Right ventricle myocardium superior (tissue), 1 donor: Measurements from ENCODE around the gene S1PR2. TPM values are rescaled to one million over a fixed set of nuclear protein-coding genes. Genes with fewer than 3 reads are reported as not detected.
"Not testable (repeated sequence)": the region's sequence is repeated elsewhere in the genome, so short reads cannot be mapped to it uniquely, and the experiment has no call there.

ENCODE experiments used
- ATAC-seq: fragments of 200-7000 bp; cut with Tn5 transposase; one replicate; pipeline ENCODE4 v1.9.1; 2020; ENCODE audit warnings: mild to moderate bottlenecking; ENCODE audit not compliant: poor library complexity
- DNase-seq: peaks from one replicate; pipeline ENCODE4 v3.0.0-alpha.2; 2020
- intact Hi-C: fragments of 100-400 bp; cut with DNase I; formaldehyde crosslinking; loops from one replicate; pipeline ENCODE4 v1.11.2; 2022
- total RNA-seq: library from RNA; stranded (reverse); fragmentation: NEBNext Ultra II Directional; extraction: Animal tissue kit (Norgen Biotek cat#: 25700); gene quantifications from one replicate; pipeline ENCODE4 v1.2.1, GENCODE V29; 2021
- donor health status: DM: no; HTN: yes; CAD: no; lungs with severe emphysema.

S1PR2 gene
- total RNA-seq, 1 donor from 2014 or later = 5.9 TPM

- DNase-seq = no peak
- ATAC-seq = no peak
- intact Hi-C loops = no loop called here
Measured at GRCh38 chr19:10203686-10204085, 27.4 kb downstream of the S1PR2 start.

- ATAC-seq = no peak
- intact Hi-C loops = no loop called here
- DNase-seq = no peak
Measured at GRCh38 chr19:10201176-10201575, 30.0 kb downstream of the S1PR2 start.

GRCh38 chr19:10200101-10200500, 31.0 kb downstream of the S1PR2 start:
- DNase-seq, intact Hi-C loops, ATAC-seq: not testable (repeated sequence)

GRCh38 chr19:10198889-10199644, 32.1 kb downstream of the S1PR2 start:
- intact Hi-C loops, ATAC-seq, DNase-seq: not testable (repeated sequence)

- intact Hi-C loops = no loop called here
- DNase-seq (no peak), ATAC-seq (no peak)
Measured at GRCh38 chr19:10195199-10195519, 36.0 kb downstream of the S1PR2 start.

GRCh38 chr19:10194500-10195198, 36.5 kb downstream of the S1PR2 start, which contains the start of gene DNMT1:
TSS of gene DNMT1 (minus strand) at chr19:10194953. CDS start at chr19:10194899, 54 bp downstream.
- ATAC-seq (peak; percentile 97), DNase-seq (peak; percentile 96)
- intact Hi-C loops = no loop called here

GRCh38 chr19:10193790-10194499, 37.2 kb downstream of the S1PR2 start:
- no peak for DNase-seq
- ATAC-seq = peak; percentile 39
- intact Hi-C loops = no loop called here

- intact Hi-C loops = no loop called here
- no peak for ATAC-seq
- no peak for DNase-seq
Measured at GRCh38 chr19:10192922-10193321, 38.2 kb downstream of the S1PR2 start.

- intact Hi-C loops = no loop called here
- no peak for ATAC-seq
- DNase-seq = no peak
Measured at GRCh38 chr19:10191347-10191746, 39.8 kb downstream of the S1PR2 start.

- intact Hi-C loops = no loop called here
- ATAC-seq = no peak
- DNase-seq = no peak
Measured at GRCh38 chr19:10190026-10190425, 41.1 kb downstream of the S1PR2 start.

GRCh38 chr19:10189616-10190015, 41.5 kb downstream of the S1PR2 start:
- ATAC-seq (no peak), DNase-seq (no peak)
- intact Hi-C loops = loop anchor here (10.0 kb wide), 1 partner anchor 65 kb away; no protein-coding TSS in a partner anchor

GRCh38 chr19:10187315-10187714, 43.8 kb downstream of the S1PR2 start:
- no peak for DNase-seq
- ATAC-seq = no peak
- intact Hi-C loops = loop anchor here (10.0 kb wide), 1 partner anchor 63 kb away; no protein-coding TSS in a partner anchor

GRCh38 chr19:10184636-10185035, 46.5 kb downstream of the S1PR2 start:
- DNase-seq = no peak
- intact Hi-C loops = loop anchor here (10.0 kb wide), 1 partner anchor 60 kb away; no protein-coding TSS in a partner anchor
- no peak for ATAC-seq

GRCh38 chr19:10183926-10184325, 47.2 kb downstream of the S1PR2 start:
- ATAC-seq = no peak
- DNase-seq = no peak

GRCh38 chr19:10182847-10183246, 48.3 kb downstream of the S1PR2 start:
- ATAC-seq (no peak), DNase-seq (no peak)
- intact Hi-C loops = loop anchor here (10.0 kb wide), 1 partner anchor 58 kb away; no protein-coding TSS in a partner anchor

More at GRCh38 chr19:10183926-10184325, 47.2 kb downstream of the S1PR2 start:
- intact Hi-C loops = loop anchor here (10.0 kb wide), 1 partner anchor 59 kb away; no protein-coding TSS in a partner anchor

GRCh38 chr19:10182076-10182475, 49.1 kb downstream of the S1PR2 start:
- ATAC-seq (no peak), DNase-seq (no peak)
- intact Hi-C loops = loop anchor here (10.0 kb wide), 1 partner anchor 57 kb away; no protein-coding TSS in a partner anchor

- intact Hi-C loops = loop anchor here (10.0 kb wide), 1 partner anchor 56 kb away; no protein-coding TSS in a partner anchor
- DNase-seq (no peak), ATAC-seq (no peak)
Measured at GRCh38 chr19:10180459-10180858, 50.7 kb downstream of the S1PR2 start.

GRCh38 chr19:10180024-10180423, 51.1 kb downstream of the S1PR2 start:
- ATAC-seq, DNase-seq: not testable (repeated sequence)
- intact Hi-C loops = loop anchor here (10.0 kb wide), 1 partner anchor 55 kb away; no protein-coding TSS in a partner anchor

- intact Hi-C loops = no loop called here
- no peak for DNase-seq
- no peak for ATAC-seq
Measured at GRCh38 chr19:10173527-10173926, 57.6 kb downstream of the S1PR2 start.
